Myometrial cell (primary cell): ENCODE data around the gene PRAMEF8. TPM values are rescaled to one million over a fixed set of nuclear protein-coding genes. Genes with fewer than 3 reads are reported as not detected.

Experiments used
- total RNA-seq: library from RNA; depleted of rRNA; stranded (reverse); fragments of >200 nt; gene quantifications from 2 replicates; pipeline ENCODE4 v1.2.3, GENCODE V29; 2015

The PRAMEF8 gene
- not detected in 2 replicates for total RNA-seq

GRCh38 chr1:13285037-13285436 lies at the start of gene PRAMEF8:
PRAMEF8 (minus strand) TSS chr1:13285137; CDS start chr1:13284091, 1,046 bp downstream.

GRCh38 chr1:13315281-13315680 lies 30.3 kb upstream of the PRAMEF8 start, which contains the start of gene PRAMEF15:
PRAMEF15 (plus strand) TSS chr1:13315581; CDS start chr1:13318408, 2,827 bp downstream.

GRCh38 chr1:13303239-13303638 lies 18.3 kb upstream of the PRAMEF8 start, which contains the start of gene PRAMEF33:
PRAMEF33 (plus strand) TSS chr1:13303539; CDS start chr1:13305955, 2,416 bp downstream.

GRCh38 chr1:13253898-13254297 lies 31.0 kb downstream of the PRAMEF8 start, which contains the start of gene PRAMEF5:
PRAMEF5 (plus strand) TSS chr1:13254198; CDS start chr1:13259269, 5,071 bp downstream.

Other genes starting within 250 kb of the PRAMEF8 start
- gene PRAMEF27, start 228.6 kb downstream of the PRAMEF8 start, total RNA-seq = not detected in 2 replicates
- gene HNRNPCL3, start 224.4 kb downstream of the PRAMEF8 start, total RNA-seq = not detected in 2 replicates
- gene PRAMEF25, start 214.4 kb downstream of the PRAMEF8 start, total RNA-seq = not detected in 2 replicates
- not detected in 2 replicates for gene HNRNPCL2, start 168.3 kb downstream of the PRAMEF8 start, total RNA-seq
- gene PRAMEF26, start 129.1 kb downstream of the PRAMEF8 start, total RNA-seq = not detected in 2 replicates
- not detected in 2 replicates for gene HNRNPCL4, start 119.5 kb downstream of the PRAMEF8 start, total RNA-seq
- gene PRAMEF9, start 113.3 kb downstream of the PRAMEF8 start, total RNA-seq = not detected in 2 replicates
- not detected in 2 replicates for gene PRAMEF13, start 83.7 kb downstream of the PRAMEF8 start, total RNA-seq
- not detected in 2 replicates for gene PRAMEF18, start 59.0 kb downstream of the PRAMEF8 start, total RNA-seq
- not detected in 2 replicates for gene PRAMEF5, start 30.9 kb downstream of the PRAMEF8 start, total RNA-seq
- gene PRAMEF33, start 18.4 kb upstream of the PRAMEF8 start, total RNA-seq = not detected in 2 replicates
- gene PRAMEF15, start 30.4 kb upstream of the PRAMEF8 start, total RNA-seq = not detected in 2 replicates
- not detected in 2 replicates for gene PRAMEF14, start 62.0 kb upstream of the PRAMEF8 start, total RNA-seq
- not detected in 2 replicates for gene PRAMEF19, start 86.8 kb upstream of the PRAMEF8 start, total RNA-seq
- not detected in 2 replicates for gene PRAMEF17, start 104.5 kb upstream of the PRAMEF8 start, total RNA-seq
- not detected in 2 replicates for gene PRAMEF20, start 125.3 kb upstream of the PRAMEF8 start, total RNA-seq
- gene LRRC38, start 228.9 kb upstream of the PRAMEF8 start, total RNA-seq = not detected in 2 replicates